Stimulated activated CD8-positive, alpha-beta memory T cell treated with anti-CD3 and anti-CD28 coated beads, Interleukin-15, amount 100 ng/mL, for 1 hour (primary cell): ENCODE data around the gene KRT15.
"Not testable (repeated sequence)": the region's sequence is repeated elsewhere in the genome, so short reads cannot be mapped to it uniquely, and the experiment has no call there.

Experiments used
- DNase-seq: peaks from one replicate; pipeline ENCODE4 v3.0.0-alpha.2; 2020; ENCODE audit warnings: low read depth

KRT15 gene

GRCh38 chr17:41544491-41544892 is 25.8 kb upstream of the KRT15 start:
- no peak for DNase-seq

GRCh38 chr17:41542786-41543185 is 24.1 kb upstream of the KRT15 start:
- not testable (repeated sequence) for DNase-seq

GRCh38 chr17:41542357-41542756 is 23.7 kb upstream of the KRT15 start:
- no peak for DNase-seq

GRCh38 chr17:41540921-41541625 is 22.4 kb upstream of the KRT15 start:
- no peak for DNase-seq

- no peak for DNase-seq
Observed at GRCh38 chr17:41539979-41540701, 21.4 kb upstream of the KRT15 start.

- DNase-seq, result no peak
Observed at GRCh38 chr17:41539071-41539492, 20.4 kb upstream of the KRT15 start.

GRCh38 chr17:41538565-41538991 is 19.9 kb upstream of the KRT15 start:
- no peak for DNase-seq

GRCh38 chr17:41537990-41538389 is 19.3 kb upstream of the KRT15 start:
- DNase-seq, result no peak

GRCh38 chr17:41537614-41537954 is 18.9 kb upstream of the KRT15 start:
- DNase-seq, result no peak

GRCh38 chr17:41536741-41537613 is 18.3 kb upstream of the KRT15 start:
- DNase-seq, result no peak

GRCh38 chr17:41535764-41536481 is 17.2 kb upstream of the KRT15 start:
- no peak for DNase-seq

- no peak for DNase-seq
Observed at GRCh38 chr17:41534899-41535546, 16.3 kb upstream of the KRT15 start.

GRCh38 chr17:41533613-41534012 is 14.9 kb upstream of the KRT15 start:
- no peak for DNase-seq

GRCh38 chr17:41532947-41533570 is 14.4 kb upstream of the KRT15 start:
- no peak for DNase-seq

GRCh38 chr17:41531993-41532392 is 13.3 kb upstream of the KRT15 start:
- no peak for DNase-seq

- no peak for DNase-seq
Observed at GRCh38 chr17:41530062-41531048, 11.7 kb upstream of the KRT15 start.

GRCh38 chr17:41529491-41529915 is 10.8 kb upstream of the KRT15 start:
- DNase-seq, result no peak

GRCh38 chr17:41528959-41529353 is 10.3 kb upstream of the KRT15 start:
- no peak for DNase-seq

GRCh38 chr17:41527063-41528023 is 8.7 kb upstream of the KRT15 start:
- DNase-seq, result no peak
